GM12873 (cell line): Measurements from ENCODE around the gene C4orf17.

ENCODE experiments used
- CTCF ChIP-seq: IDR thresholded peaks from 2 replicates; pipeline ENCODE4 v1.5.1; 2012; ENCODE audit warnings: low read depth, mild to moderate bottlenecking, moderate library complexity, low read length, control low read depth; ENCODE audit not compliant: insufficient read depth; ENCODE audit errors: missing control alignments

Gene C4orf17

GRCh38 chr4:99510721-99511120 lies at the start of gene C4orf17:
Gene C4orf17, plus strand, starts transcription at chr4:99511021. Its CDS starts 2,061 bp downstream, at chr4:99513082.
- no peak for TF ChIP-seq CTCF

- TF ChIP-seq CTCF: no peak
Measured at GRCh38 chr4:99461623-99462401, 49.0 kb upstream of the C4orf17 start.

GRCh38 chr4:99462875-99463464 lies 47.9 kb upstream of the C4orf17 start:
- peak; percentile 73 for TF ChIP-seq CTCF

GRCh38 chr4:99463566-99463965 lies 47.3 kb upstream of the C4orf17 start:
- no peak for TF ChIP-seq CTCF

- TF ChIP-seq CTCF: no peak
Measured at GRCh38 chr4:99467887-99468286, 42.9 kb upstream of the C4orf17 start.

- TF ChIP-seq CTCF: no peak
Measured at GRCh38 chr4:99468889-99469288, 41.9 kb upstream of the C4orf17 start.

- no peak for TF ChIP-seq CTCF
Measured at GRCh38 chr4:99471349-99471748, 39.5 kb upstream of the C4orf17 start.
